HG03103 (cell line): ENCODE measurements around the gene ZC2HC1B.
"Not testable (repeated sequence)": the region's sequence is repeated elsewhere in the genome, so short reads cannot be mapped to it uniquely, and the experiment has no call there.

Experiments
- ATAC-seq: cut with Tn5 transposase; IDR thresholded peaks from one replicate; pipeline ENCODE4 v1.9.1; 2021; ENCODE audit warnings: low read depth; ENCODE audit not compliant: unreplicated experiment

ZC2HC1B gene

GRCh38 chr6:143864234-143864633 lies at the start of gene ZC2HC1B:
TSS of gene ZC2HC1B (plus strand) at chr6:143864474. CDS start at chr6:143864540, 66 bp downstream.
- ATAC-seq: no peak

DNA sequence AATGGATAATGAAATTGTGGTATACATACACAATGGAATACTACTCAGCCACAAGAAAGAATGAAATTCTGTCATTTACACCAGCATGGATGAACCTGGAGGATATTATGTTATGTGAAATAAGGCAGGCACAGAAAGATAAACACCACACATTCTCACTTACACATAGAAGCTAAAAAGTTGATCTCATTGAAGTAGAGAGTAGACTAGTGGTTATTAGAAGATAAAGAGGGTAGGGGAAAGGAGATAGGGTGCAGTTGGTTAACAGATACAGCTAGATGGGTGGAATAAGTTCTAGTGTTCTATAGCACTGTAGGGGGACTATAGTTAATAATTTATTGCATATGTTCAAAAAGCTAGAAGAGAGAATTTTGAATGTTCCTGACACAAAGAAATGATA lies 46.7 kb upstream of the ZC2HC1B start:
- no peak for ATAC-seq

DNA sequence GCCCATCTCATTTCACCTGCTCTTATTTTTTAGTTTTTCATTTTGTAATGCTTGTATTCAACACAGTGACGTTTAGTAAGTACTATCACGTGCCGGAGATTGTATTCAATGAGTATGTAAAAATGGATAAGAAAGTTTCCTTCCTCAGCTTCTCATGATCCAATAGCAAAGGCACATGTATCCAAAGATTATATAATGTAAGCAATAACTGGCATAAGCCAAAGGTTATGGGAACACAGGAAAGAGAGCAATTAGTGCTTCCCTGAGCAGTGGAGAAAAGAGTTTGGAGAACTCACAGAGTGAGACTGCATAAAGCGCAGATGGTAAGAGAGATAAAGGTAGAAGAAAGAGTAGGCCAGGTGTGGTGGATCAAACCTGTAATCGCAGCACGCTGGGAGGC lies 42.9 kb upstream of the ZC2HC1B start:
- no peak for ATAC-seq

DNA sequence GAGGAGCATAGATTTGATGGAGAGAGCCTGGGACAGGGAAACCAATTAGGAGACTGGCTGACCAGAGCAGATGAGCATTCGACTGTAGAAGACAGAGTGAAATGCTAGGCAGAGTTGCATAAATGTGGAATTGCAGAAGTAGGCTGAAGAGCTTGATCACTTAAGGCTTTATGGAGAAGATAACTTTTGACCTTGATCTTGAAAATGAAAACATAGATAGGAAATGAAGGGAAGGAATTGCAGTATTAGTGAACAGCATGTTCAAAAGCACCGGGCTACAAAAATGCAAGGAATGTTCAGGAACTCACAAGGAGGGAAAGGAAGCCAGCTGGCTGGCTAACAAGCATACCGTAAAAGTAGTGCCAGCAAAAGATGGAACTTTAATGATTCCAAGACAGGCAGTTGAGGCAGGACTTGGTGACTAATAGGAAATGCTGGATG lies 41.7 kb upstream of the ZC2HC1B start:
- no peak for ATAC-seq

DNA sequence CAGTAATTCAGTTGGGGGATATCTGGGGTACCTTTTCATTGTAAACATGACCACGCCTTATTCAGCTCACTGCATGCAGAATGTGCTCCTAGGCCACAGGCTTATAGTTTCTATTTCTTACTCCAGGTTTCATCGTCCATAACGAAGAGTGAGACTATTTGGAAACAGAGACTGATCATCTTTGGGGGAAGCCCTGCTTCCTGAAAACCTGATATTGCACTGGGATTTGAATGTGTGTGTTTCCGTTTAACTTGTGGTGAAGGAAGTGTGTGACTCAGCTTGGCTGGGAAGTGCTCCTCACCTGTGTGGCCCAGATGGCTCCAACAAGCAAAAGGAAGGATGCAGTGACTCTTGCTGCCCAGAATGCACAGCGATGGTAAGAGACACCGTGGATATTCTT lies 40.7 kb upstream of the ZC2HC1B start:
- ATAC-seq: no peak

GRCh38 chr6:143828572-143828971 lies 35.7 kb upstream of the ZC2HC1B start:
- ATAC-seq: no peak

- no peak for ATAC-seq
Observed at GRCh38 chr6:143836150-143836549, 28.1 kb upstream of the ZC2HC1B start.

GRCh38 chr6:143838395-143838794 lies 25.9 kb upstream of the ZC2HC1B start:
- ATAC-seq: no peak

GRCh38 chr6:143839196-143839595 lies 25.1 kb upstream of the ZC2HC1B start:
- no peak for ATAC-seq

- ATAC-seq: no peak
Observed at GRCh38 chr6:143840595-143841265, 23.5 kb upstream of the ZC2HC1B start.

DNA sequence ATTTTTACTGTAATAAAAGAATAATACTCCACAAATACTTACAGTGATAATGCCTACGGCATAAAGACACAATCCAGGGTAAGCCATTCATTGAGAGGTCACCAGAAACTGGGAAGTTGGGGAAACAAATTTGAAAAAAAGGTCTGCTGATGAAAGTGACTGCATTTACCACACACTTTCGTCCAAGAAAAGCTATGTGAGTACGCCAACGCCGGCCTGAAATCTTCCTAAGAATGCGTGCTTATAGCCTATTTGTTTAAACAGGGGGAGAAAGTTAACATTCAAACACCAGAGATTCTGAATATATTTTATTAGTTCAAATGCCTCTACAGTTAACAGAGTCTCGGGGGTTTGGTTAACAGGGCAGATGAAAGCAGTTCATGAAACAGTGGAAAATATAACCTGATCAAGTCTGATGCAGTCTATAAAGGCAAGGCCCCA lies 21.8 kb upstream of the ZC2HC1B start:
- no peak for ATAC-seq

- peak; percentile 99 for ATAC-seq
Observed at GRCh38 chr6:143842902-143843676, 21.2 kb upstream of the ZC2HC1B start, which contains the start of gene LTV1. TSS of gene LTV1 (plus strand) at chr6:143843338. CDS start at chr6:143843478, 140 bp downstream.

DNA sequence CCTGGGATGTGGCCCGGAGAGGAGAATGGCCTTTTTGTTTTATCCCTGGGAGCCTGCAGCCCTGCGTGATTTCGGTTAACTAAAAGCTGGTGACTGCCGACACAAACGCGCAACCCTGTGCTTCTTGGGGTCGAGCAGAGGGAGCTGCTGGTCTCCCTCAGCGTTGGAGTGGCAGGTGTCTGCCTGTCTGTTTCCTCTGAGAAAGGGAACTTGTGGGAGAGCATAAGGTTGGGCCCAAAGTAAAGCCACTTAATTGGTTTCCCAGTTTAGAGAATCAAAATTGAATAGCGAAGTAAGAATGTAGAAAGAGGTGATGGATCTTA lies 20.6 kb upstream of the ZC2HC1B start:
- ATAC-seq: peak; percentile 2

GRCh38 chr6:143844006-143844405 lies 20.3 kb upstream of the ZC2HC1B start:
- ATAC-seq: no peak

DNA sequence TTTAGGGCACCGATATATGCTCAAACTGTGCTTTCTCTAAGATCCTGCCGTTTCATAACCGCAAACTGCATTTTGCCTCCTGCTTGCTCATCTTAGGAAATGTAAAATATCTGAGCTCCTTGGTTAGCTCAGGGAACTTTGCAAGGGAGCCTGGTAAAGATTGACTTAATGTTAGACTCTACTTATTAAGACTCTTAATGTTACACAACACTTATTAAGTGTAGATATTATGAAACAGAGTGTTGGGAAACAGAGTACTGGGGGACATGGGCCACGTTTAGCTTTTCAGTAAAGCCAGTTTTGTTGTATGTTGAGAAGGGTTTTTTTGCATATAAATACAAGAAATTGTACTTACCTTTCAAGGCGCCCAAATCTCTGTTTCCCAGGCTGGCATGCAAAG lies 19.2 kb upstream of the ZC2HC1B start:
- no peak for ATAC-seq

DNA sequence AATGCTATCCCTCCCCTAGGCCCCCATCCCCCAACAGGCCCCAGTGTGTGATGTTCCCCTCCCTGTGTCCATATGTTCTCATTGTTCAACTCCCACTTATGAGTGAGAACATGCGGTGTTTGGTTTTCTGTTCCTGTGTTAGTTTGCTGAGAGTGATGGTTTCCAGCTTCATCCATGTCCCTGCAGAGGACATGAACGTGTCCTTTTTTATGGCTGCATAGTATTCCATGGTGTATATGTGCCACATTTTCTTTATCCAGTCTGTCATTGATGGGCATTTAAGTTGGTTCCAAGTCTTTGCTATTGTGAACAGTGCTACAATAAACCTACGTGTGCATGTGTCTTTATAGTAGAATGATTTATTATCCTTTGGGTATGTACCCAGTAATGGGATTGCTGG lies 12.6 kb upstream of the ZC2HC1B start:
- not testable (repeated sequence) for ATAC-seq

GRCh38 chr6:143855057-143855456 lies 9.2 kb upstream of the ZC2HC1B start:
- ATAC-seq: not testable (repeated sequence)

DNA sequence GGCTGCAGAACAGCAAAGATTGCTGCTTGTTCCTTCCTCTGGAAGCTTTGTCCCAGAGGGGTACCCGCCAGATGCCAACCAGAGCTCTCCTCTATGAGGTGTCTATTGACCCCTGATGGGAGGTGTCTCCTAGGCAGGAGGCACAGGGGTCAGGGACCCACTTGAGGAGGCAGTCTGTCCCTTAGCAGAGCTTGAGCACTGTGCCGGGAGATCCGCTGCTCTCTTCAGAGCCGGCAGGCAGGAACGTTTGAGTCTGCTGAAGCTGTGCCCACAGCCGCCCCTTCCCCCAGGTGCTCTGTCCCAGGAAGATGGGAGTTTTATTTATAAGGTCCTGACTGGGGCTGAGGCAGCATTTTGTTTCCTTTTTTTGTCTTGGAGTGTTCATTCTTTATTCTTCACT lies 7.5 kb upstream of the ZC2HC1B start:
- ATAC-seq: not testable (repeated sequence)

DNA sequence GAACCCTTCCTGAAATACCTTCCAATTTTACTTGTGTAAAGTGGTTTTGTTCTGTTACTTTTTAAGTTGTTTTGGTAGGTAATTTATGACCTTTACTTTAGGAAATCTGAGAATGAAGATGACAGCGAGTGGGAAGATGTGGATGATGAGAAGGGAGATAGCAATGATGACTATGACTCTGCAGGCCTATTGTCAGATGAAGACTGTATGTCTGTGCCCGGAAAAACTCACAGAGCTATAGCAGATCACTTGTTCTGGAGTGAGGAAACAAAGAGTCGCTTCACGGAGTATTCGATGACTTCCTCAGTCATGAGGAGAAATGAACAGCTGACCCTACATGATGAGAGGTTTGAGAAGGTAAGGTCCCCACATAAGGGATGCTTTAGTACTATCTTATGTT lies 6.6 kb upstream of the ZC2HC1B start:
- ATAC-seq: no peak

DNA sequence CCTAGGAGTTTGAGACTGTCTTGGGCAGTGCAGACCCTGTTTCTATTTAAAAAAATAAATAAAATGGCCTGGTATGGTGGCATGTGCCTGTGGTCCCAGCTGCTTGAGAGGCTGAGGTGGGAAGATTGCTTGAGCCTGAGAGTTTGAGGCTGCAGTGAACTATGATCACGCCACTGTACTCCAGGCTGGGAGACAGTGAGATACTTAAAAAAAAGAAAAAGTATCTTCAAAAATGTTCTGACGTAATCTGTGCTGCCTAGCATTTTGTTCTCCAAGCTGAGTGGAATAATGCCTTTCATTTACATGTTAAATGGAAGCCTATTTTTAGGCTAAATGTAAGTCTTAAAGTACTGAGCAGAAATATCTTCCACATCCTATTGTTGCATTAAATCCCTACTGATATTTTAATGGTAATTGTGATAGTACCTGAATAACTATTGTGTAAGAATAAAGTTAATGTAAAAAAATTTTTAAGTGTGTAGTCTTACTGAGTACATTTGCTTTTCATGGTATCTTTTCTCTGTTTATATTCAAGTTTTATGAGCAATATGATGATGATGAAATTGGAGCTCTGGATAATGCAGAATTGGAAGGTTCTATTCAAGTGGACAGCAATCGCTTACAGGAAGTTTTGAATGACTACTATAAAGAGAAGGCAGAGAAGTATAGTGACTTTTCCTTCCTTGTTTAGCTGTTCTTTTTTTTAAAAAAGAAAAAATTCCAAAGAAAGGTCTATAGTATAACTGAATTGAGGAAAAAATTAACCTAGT lies 4.2 kb upstream of the ZC2HC1B start:
- no peak for ATAC-seq

DNA sequence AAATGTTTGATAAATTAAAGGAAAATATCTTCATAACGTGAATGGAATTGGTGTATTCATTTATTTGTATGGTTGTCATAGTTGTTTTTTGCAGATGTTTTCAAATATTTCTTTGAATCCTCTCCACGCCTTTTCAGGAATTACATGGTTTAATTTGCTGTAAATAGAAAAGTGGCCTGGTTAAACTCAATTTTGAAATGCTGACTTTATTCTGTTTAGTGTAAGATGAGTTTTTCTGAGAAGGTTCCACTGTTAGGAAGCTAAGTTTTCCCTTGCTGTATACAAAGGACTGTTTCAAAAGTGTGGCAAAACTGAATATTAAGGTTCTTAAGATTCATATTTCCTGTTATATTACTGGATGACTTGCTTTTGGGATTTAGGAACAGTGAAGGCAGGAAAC lies 503 bp upstream of the ZC2HC1B start:
- no peak for ATAC-seq
